Measurements from ENCODE around the gene LRRC46. TPM values are rescaled to one million over a fixed set of nuclear protein-coding genes. Genes with fewer than 3 reads are reported as not detected.

The LRRC46 gene
- total and polyA plus RNA-seq, 2 of the 13 experiments (the other 11 are each of a cell fraction or from before 2014, with no cell fraction given), result 0.09 TPM

DNA sequence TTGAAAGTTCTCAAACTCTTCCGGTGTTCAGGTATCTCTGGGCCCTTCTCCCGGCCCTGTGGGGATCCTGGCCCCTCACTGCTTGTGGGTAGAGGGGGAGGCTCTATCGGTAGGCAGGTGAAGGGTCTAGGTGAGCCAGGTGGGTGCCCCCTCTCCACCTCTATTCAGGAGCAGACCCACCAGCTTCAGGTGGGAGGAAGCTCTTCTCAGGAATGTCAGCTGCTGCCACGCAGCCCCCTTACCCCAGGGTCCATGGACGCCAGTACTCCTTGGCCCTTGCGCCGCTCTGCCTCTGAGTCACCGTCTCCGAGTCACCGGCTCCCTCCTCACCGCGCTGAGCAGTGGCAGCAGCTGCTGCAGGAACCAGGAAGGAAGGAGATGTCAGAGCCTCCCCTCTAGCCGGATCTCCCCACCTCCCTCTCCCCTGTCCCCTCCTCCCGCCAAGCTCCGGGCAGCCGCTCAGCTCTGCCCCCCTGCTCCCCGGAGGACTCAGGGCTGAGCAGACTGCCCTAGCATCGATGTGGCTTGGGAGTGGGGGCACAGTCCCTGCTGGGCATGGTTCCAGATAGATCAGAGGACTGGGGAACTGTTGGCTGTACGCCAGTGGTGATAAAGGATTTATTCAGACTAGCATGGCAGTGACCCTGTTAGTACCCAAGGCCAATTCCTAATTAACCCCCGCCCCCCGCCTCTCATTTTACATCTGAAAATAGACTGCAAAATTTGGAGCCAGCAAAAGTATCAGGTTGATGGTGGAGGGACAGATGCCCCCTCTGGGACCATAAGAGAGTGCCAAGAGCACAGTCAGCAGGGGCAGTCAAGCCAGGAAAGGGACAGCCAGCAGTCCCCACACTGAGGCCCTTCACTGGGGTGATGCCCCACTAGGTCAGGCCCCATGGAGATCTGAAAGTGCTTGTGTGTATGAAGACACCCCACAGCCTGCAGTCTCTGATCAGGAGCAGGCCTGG is 9.8 kb upstream of the LRRC46 start, which contains the start of gene OSBPL7 (continued):
- TF ChIP-seq DZIP1 (CRISPR knock-in tag; IDR thresholded peaks at IDR 0.05), result no peak
- no peak for TF ChIP-seq ZNF569 (CRISPR knock-in tag; IDR thresholded peaks at IDR 0.05; ENCODE audit: borderline replicate concordance)
- TF ChIP-seq NKX3-1 (CRISPR knock-in tag; IDR thresholded peaks at IDR 0.05), result no peak
- no peak; the same call in 1 of the 2 replicates for TF ChIP-seq ZNF160 (CRISPR knock-in tag; IDR thresholded peaks at IDR 0.05)
- TF ChIP-seq, protein P1, sequence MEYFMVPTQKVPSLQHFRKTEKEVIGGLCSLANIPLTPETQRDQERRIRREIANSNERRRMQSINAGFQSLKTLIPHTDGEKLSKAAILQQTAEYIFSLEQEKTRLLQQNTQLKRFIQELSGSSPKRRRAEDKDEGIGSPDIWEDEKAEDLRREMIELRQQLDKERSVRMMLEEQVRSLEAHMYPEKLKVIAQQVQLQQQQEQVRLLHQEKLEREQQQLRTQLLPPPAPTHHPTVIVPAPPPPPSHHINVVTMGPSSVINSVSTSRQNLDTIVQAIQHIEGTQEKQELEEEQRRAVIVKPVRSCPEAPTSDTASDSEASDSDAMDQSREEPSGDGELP (IDR thresholded peaks at IDR 0.05; ENCODE audit: borderline replicate concordance, low read depth), result peak; percentile 79; the same call in 1 of the 2 replicates
- TF ChIP-seq ZNF772 (CRISPR knock-in tag; IDR thresholded peaks at IDR 0.05), result peak; percentile 65; the same call in 1 of the 2 replicates
- peak; percentile 83; the same call in 1 of the 2 replicates for TF ChIP-seq TSC22D2 (CRISPR knock-in tag; IDR thresholded peaks at IDR 0.05; ENCODE audit: borderline replicate concordance)
- no peak for TF ChIP-seq HMG20A (CRISPR knock-in tag; IDR thresholded peaks at IDR 0.05; ENCODE audit: borderline replicate concordance)
- peak; percentile 80 for TF ChIP-seq KDM5B (CRISPR knock-in tag; IDR thresholded peaks at IDR 0.05; ENCODE audit: borderline replicate concordance)
- TF ChIP-seq, protein P2, sequence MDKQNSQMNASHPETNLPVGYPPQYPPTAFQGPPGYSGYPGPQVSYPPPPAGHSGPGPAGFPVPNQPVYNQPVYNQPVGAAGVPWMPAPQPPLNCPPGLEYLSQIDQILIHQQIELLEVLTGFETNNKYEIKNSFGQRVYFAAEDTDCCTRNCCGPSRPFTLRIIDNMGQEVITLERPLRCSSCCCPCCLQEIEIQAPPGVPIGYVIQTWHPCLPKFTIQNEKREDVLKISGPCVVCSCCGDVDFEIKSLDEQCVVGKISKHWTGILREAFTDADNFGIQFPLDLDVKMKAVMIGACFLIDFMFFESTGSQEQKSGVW (CRISPR knock-in tag; IDR thresholded peaks at IDR 0.05; ENCODE audit: borderline replicate concordance), result no peak
- TF ChIP-seq SIN3A (IDR thresholded peaks at IDR 0.05; ENCODE audit: borderline replicate concordance, low read depth, low read length), result peak; percentile 93
- TF ChIP-seq KDM1A (CRISPR knock-in tag; IDR thresholded peaks at IDR 0.05), result no peak
- peak; percentile 75 for TF ChIP-seq GABPA (IDR thresholded peaks at IDR 0.05; ENCODE audit: low read depth, low read length)
- peak; percentile 93 for TF ChIP-seq GABPA (CRISPR knock-in tag; IDR thresholded peaks at IDR 0.05; ENCODE audit: low read depth)
- peak; percentile 10; the same call in 1 of the 2 replicates for TF ChIP-seq HNF1A (IDR thresholded peaks at IDR 0.05; ENCODE audit: low read depth)
- no peak for TF ChIP-seq HNF1A (CRISPR knock-in tag; IDR thresholded peaks at IDR 0.05; ENCODE audit: borderline replicate concordance)
- peak; percentile 59; the same call in 1 of the 2 replicates for TF ChIP-seq AKAP8 (CRISPR knock-in tag; IDR thresholded peaks at IDR 0.05)
- TF ChIP-seq, protein P3, sequence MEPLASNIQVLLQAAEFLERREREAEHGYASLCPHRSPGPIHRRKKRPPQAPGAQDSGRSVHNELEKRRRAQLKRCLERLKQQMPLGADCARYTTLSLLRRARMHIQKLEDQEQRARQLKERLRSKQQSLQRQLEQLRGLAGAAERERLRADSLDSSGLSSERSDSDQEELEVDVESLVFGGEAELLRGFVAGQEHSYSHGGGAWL (CRISPR knock-in tag; IDR thresholded peaks at IDR 0.05), result 0 out of 2 replicates have a peak, but pooled peaks have one; percentile 27
- TF ChIP-seq TAF15 (IDR thresholded peaks at IDR 0.05; ENCODE audit: low read depth, low read length, poor library complexity, severe bottlenecking), result no peak

Measured in HepG2 (cell line).